Activated CD4-positive, alpha-beta T cell treated with anti-CD3 and anti-CD28 coated beads, Interleukin-2, amount 10 ng/mL, durations not matched to agents 7 days and 5 days (primary cell): ENCODE results near the gene CLEC2L. TPM values are rescaled to one million over a fixed set of nuclear protein-coding genes. Genes with fewer than 3 reads are reported as not detected.

Experiments used
- CTCF ChIA-PET: fragments of 350-600 bp; sonication (Branson Sonifier 250); formaldehyde crosslinking; loops from one replicate; lab custom pipeline; 2021; ENCODE audit warnings: antibody characterized with exemption; lab: Charles Lee
- POLR2A ChIA-PET: fragments of 350-600 bp; sonication (Branson Sonifier 250); formaldehyde crosslinking; loops from one replicate; lab custom pipeline; 2021; ENCODE audit warnings: antibody characterized with exemption; lab: Charles Lee
- DNase-seq: peaks from one replicate; pipeline ENCODE4 v3.0.0-alpha.2; 2020
- H3K27ac Mint-ChIP-seq: one replicate; pipeline ENCODE4 v1.8.0; 2021; ENCODE audit warnings: mild to moderate bottlenecking, moderate library complexity, mixed read lengths
- H3K27me3 Mint-ChIP-seq: one replicate; pipeline ENCODE4 v1.8.0; 2021; ENCODE audit warnings: mixed read lengths
- H3K36me3 Mint-ChIP-seq: one replicate; pipeline ENCODE4 v1.8.0; 2021; ENCODE audit warnings: low read depth, mixed read lengths
- H3K4me1 Mint-ChIP-seq: one replicate; pipeline ENCODE4 v1.8.0; 2021; ENCODE audit warnings: mixed read lengths
- H3K4me3 Mint-ChIP-seq: one replicate; pipeline ENCODE4 v1.8.0; 2021; ENCODE audit warnings: mild to moderate bottlenecking, moderate library complexity, mixed read lengths
- H3K9me3 Mint-ChIP-seq: one replicate; pipeline ENCODE4 v1.8.0; 2021; ENCODE audit warnings: mixed read lengths
- total RNA-seq, 2 experiments: library from RNA; stranded (reverse); gene quantifications; one replicate each; pipeline ENCODE4 v1.2.3, GENCODE V29; 2021

CLEC2L gene
- total RNA-seq, 2 experiments from 2014 or later: not detected

DNA sequence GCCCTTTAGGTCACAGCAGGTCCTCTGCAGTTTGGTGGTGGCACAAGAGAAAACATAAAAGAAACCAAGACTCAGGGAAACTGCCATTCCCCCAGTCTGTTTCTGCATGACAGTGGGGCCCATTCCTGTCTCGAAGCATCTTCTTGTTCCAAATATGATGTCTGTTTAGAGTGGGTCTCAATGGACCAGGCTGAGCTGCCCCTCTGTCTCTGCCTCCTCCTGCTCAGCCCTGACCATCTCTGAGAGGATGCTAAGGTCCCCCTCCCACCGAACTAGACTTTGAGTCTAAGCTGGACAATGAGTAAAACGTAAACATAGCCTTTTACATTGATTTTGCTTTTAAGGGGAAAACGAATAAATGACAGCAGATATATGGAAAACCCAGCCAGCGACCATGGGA is 40.4 kb downstream of the CLEC2L start:
- CTCF ChIA-PET: interaction anchor here (1.1 kb wide), 1 partner anchor 444 kb away, joined by 3 read pairs; no protein-coding TSS in a partner anchor
- peaks cover 3% of the 10 kb centered on the region for H3K9me3 Mint-ChIP-seq
- no peaks in the 10 kb centered on the region for H3K27me3 Mint-ChIP-seq
- peaks cover 5% of the 10 kb centered on the region for H3K36me3 Mint-ChIP-seq
- H3K4me1 Mint-ChIP-seq: peaks cover 16% of the 10 kb centered on the region
- H3K4me3 Mint-ChIP-seq: no peak overlapping the region
- POLR2A ChIA-PET: no interaction called here
- no peak overlapping the region for H3K27ac Mint-ChIP-seq
- no peak for DNase-seq

DNA sequence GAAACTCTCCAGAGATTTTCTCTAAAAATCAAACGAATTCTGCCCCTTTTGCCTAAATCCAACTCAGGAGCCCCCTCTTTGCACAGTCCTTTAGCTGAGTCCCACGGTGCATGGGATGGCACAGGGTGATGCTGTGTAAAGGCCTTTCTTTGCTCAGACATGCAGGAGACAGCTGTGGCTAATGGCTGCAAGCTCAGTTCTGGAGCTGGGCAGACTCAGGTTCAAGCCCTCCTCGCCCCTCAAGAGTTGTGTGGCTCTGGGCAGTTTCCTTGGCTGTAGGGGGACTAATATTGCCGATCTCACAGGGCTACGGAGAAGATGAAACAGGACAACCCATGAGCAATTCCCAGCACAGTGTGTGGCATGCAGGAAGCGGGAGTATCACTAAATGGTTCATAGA is 42.6 kb downstream of the CLEC2L start:
- no peak overlapping the region for H3K4me3 Mint-ChIP-seq
- no peak for DNase-seq
- ChIA-PET POLR2A (no interaction called here), CTCF (no interaction called here)
- H3K4me1 Mint-ChIP-seq: peaks cover 16% of the 10 kb centered on the region
- peaks cover 3% of the 10 kb centered on the region for H3K36me3 Mint-ChIP-seq
- no peaks in the 10 kb centered on the region for H3K27me3 Mint-ChIP-seq
- H3K9me3 Mint-ChIP-seq: no peaks in the 10 kb centered on the region
- no peak overlapping the region for H3K27ac Mint-ChIP-seq

DNA sequence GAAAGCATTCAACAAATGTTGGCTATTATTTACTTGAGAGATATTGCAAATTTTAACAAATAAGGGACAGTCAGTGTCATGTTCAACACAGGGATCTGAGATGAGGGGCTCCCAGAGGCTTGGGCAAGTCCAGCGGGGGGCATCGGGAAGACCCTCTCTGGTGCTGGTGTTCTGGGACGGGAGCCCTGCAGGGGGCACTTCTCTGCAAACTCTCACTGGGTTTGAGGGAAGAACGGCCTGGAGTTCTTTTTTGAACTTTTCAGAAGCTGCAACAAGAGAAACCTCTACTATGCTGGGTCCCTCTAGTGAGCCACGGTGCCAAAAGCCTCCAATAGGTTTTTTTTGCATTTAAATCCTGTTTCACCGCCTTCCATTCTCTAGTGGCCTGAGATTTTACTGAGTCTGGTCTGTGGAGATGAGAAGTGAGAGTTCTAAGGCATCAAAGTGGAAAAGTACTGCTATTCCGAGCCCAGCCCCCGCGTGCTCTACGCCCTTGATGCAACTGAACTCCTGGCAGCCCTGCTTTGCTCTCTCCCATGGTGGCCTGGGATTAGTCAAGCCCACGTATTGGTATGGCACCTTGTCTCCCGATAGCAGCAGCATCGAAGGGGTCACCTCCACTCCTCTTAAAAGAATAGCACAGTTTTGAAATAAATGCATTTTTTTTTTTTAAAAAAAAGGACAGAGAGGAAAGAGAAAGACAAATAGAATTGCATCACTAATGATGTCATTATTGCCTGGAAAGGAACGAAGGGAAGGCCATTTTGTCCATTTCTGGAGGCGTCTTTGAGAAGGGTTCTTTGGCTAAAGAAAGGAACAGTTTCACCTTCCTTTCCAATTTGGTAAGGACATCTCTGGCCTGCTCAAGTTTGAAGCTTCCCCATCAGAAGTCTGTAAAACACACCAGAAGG is 43.5 kb downstream of the CLEC2L start:
- Mint-ChIP-seq H3K27me3 (no peaks in the 10 kb centered on the region), H3K27ac (no peak overlapping the region), H3K4me3 (no peak overlapping the region), H3K36me3 (peaks cover 3% of the 10 kb centered on the region), H3K9me3 (no peaks in the 10 kb centered on the region), H3K4me1 (peaks cover 16% of the 10 kb centered on the region)
- no peak for DNase-seq
- CTCF ChIA-PET: interaction anchor here (0.7 kb wide), 1 partner anchor 27 kb away, joined by 3 read pairs; no protein-coding TSS in a partner anchor
- POLR2A ChIA-PET: no interaction called here

DNA sequence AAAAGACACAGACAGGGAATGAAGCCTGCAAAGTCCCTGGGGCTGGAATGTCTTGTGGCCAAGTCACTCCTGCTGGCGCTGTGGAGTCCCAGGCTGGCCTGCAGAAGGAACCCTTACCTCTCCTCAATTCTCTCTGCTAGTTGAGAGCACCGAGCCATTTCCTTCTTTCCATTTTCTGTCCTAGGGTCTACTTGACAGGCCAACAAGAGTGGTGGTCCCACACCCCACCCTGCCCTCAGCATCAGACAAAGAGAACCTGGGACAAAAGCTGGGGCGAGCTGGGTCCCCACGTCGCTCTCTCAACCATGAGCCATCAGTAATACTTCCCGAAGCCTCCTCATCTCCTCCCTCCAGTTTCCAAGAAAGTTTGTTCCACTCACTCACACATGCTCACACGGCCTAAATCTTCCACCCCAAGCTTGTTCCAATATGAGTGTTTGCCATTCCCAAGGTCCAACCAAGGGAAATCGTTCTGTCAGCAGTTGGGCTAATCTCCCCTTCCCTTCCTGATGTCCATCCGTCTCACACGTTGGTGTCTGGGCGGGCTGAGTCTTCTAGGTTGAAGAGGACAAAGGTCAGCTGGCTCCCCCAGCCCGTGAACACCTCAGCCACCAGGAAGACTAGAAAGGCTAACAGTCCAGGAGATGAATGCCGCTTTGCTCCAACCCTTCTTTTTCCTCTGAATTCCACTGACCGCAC is 44.3 kb downstream of the CLEC2L start:
- no peak for DNase-seq
- no peak overlapping the region for H3K27ac Mint-ChIP-seq
- H3K9me3 Mint-ChIP-seq: no peaks in the 10 kb centered on the region
- ChIA-PET POLR2A (no interaction called here), CTCF (interaction anchor here (0.7 to 1.0 kb wide), 2 partner anchors 10 to 26 kb away, joined by 3 to 4 read pairs; no protein-coding TSS in a partner anchor)
- peaks cover 16% of the 10 kb centered on the region for H3K4me1 Mint-ChIP-seq
- H3K27me3 Mint-ChIP-seq: no peaks in the 10 kb centered on the region
- peaks cover 3% of the 10 kb centered on the region for H3K36me3 Mint-ChIP-seq
- H3K4me3 Mint-ChIP-seq: no peak overlapping the region

DNA sequence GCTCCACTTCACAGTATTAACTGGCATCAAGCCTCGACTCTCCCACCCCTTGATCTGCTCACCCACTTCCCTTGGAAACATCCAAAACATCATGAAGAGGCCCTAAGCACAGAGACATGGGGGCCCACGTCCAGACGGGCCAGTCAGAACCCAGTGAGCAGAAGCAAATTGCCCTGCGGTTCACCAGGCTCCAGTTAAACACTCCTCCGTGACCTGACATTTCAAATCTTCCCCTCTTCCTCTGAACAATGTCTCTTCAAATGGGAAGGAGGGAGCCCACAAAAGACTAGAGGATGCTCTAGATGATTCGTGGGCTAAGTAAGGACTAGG is 44.8 kb downstream of the CLEC2L start:
- POLR2A ChIA-PET: no interaction called here

DNA sequence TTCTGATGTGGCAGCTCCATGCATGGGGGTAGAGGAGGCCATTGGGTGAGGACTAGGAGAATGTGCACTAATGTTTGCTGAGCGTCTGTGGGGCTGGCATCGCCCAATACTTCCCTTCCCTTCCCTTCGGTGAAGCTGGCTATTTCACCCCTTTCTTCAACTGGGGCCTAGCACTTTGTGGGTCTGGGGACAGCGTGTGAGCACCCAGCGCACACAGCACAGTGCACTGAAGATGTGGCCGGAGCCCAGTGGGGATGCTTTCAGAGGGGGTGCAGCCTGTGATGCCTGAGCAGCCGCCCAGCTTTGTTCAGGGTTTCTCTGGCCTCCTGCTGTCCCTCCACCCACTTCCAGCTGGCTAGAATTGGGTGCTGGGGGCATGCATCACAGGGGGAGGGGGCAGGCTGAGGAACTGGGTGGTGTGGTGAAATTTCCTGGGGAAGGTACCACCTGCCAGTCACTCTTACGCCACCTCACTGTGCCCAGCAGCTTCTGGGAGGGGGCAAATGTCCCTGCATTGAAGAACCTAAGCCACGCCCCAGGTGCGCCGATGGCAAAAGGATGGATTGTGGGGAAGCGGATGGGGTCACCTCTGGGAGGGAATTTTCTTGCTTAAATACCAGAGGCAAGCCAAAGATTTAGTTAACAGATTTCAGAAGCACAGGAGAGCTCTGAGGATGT is 45.5 kb downstream of the CLEC2L start:
- Mint-ChIP-seq H3K27me3 (no peaks in the 10 kb centered on the region), H3K9me3 (no peaks in the 10 kb centered on the region), H3K27ac (no peak overlapping the region), H3K4me3 (no peak overlapping the region), H3K4me1 (peaks cover 14% of the 10 kb centered on the region), H3K36me3 (peaks cover 6% of the 10 kb centered on the region)
- CTCF ChIA-PET: interaction anchor here (0.7 to 1.0 kb wide), 2 partner anchors 11 to 695 kb away, joined by 4 to 5 read pairs; no protein-coding TSS in a partner anchor
- POLR2A ChIA-PET: no interaction called here
- no peak for DNase-seq

More for the DNA sequence above, 44.8 kb downstream of the CLEC2L start:
- Mint-ChIP-seq H3K4me1 (peaks cover 15% of the 10 kb centered on the region), H3K36me3 (peaks cover 3% of the 10 kb centered on the region), H3K4me3 (no peak overlapping the region), H3K27ac (no peak overlapping the region), H3K27me3 (no peaks in the 10 kb centered on the region), H3K9me3 (no peaks in the 10 kb centered on the region)
- CTCF ChIA-PET: interaction anchor here (1.0 kb wide), 1 partner anchor 10 kb away, joined by 4 read pairs; no protein-coding TSS in a partner anchor
- no peak for DNase-seq

DNA sequence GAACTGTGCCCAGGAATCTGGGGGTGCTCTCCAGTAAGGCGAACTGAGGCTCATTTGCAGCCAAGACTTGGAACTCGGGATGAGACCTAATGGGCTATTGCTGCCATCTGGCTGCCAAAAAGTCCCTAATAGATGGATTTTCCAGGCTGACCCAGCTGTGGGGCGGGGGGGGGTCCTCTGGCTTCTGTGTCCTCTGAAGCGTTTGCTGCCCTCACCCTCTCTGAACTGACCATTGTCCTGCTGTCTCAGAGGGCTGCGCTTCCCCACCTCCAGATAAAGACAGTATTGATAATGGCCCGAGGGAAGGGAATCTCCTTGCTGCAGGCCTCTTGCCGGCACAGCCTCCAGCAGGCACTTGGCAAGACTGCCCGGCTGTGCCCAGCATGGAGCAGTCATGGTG is 46.6 kb downstream of the CLEC2L start:
- H3K27me3 Mint-ChIP-seq: no peaks in the 10 kb centered on the region
- H3K27ac Mint-ChIP-seq: no peak overlapping the region
- no peak for DNase-seq
- H3K4me3 Mint-ChIP-seq: no peak overlapping the region
- peaks cover 9% of the 10 kb centered on the region for H3K36me3 Mint-ChIP-seq
- ChIA-PET POLR2A (no interaction called here), CTCF (no interaction called here)
- peaks cover 8% of the 10 kb centered on the region for H3K4me1 Mint-ChIP-seq
- no peaks in the 10 kb centered on the region for H3K9me3 Mint-ChIP-seq

DNA sequence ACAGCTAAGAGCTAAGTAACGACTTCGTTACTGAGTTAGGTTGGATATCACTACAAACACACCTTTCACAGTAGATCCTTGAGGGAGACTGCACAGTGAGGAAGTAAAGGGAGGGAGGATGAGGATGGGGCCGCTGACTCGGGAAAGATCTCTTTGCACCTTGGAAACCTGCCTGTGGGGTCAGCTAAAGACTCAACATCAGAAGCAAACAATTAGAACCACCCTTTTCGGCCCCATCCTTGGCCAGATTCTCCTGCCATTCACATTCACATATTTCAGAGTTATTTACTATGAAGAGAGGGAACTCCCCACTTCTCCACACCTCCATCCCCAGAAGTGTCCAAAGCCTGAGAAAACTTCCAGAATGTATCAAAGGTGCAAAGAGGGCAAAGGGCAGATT is 47.1 kb downstream of the CLEC2L start:
- no peaks in the 10 kb centered on the region for H3K27me3 Mint-ChIP-seq
- ChIA-PET POLR2A (no interaction called here), CTCF (no interaction called here)
- no peak overlapping the region for H3K27ac Mint-ChIP-seq
- H3K9me3 Mint-ChIP-seq: no peaks in the 10 kb centered on the region
- peaks cover 9% of the 10 kb centered on the region for H3K36me3 Mint-ChIP-seq
- DNase-seq: no peak
- H3K4me3 Mint-ChIP-seq: no peak overlapping the region
- H3K4me1 Mint-ChIP-seq: peaks cover 4% of the 10 kb centered on the region

DNA sequence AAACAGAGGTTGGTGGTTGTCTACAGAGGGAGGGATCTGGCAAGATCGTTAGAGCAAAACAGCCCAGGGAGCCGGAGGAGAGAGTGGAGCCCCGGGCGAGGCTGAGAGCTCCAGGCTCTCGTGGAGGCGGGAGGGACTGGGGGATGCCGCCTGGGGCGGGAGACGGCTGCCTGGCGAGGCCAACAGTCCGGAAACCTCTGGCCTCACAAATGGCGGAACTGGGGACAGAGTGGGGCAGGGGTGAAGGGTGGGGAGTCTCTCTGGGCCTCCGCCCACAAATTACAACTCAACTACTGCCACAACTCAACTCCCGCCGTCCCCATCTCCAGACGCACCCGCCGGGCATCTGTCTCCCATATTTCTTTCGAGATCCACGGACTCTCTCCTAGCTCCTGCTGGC is 47.7 kb downstream of the CLEC2L start:
- CTCF ChIA-PET: no interaction called here
- Mint-ChIP-seq H3K27me3 (no peaks in the 10 kb centered on the region), H3K9me3 (no peaks in the 10 kb centered on the region), H3K4me1 (peaks cover under 1% of the 10 kb centered on the region), H3K27ac (no peak overlapping the region), H3K36me3 (peaks cover 9% of the 10 kb centered on the region), H3K4me3 (no peak overlapping the region)
- POLR2A ChIA-PET: no interaction called here
- DNase-seq: no peak

DNA sequence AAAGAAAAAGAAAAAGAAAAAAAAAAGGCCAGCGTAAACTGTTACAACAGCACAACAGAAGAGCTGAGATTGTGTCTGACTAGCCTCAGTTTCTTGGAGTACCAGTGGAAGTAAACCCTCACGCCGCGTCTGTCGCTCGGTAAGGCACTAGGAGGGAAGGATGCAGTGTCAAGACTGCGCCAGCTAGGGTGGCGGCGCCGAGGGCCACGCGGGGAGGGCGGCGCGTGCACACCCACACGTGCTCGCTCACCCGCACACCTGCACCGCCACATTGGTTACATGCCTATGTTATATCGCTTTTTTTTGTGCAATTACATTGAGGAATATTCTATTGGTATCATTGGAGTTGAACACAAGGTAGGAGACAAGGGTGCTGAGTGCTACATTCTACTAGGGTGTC is 48.2 kb downstream of the CLEC2L start:
- CTCF ChIA-PET: no interaction called here
- no peaks in the 10 kb centered on the region for H3K27me3 Mint-ChIP-seq
- H3K9me3 Mint-ChIP-seq: no peaks in the 10 kb centered on the region
- POLR2A ChIA-PET: no interaction called here
- H3K4me1 Mint-ChIP-seq: no peaks in the 10 kb centered on the region
- H3K4me3 Mint-ChIP-seq: no peak overlapping the region
- DNase-seq: no peak
- peaks cover 9% of the 10 kb centered on the region for H3K36me3 Mint-ChIP-seq
- H3K27ac Mint-ChIP-seq: no peak overlapping the region

DNA sequence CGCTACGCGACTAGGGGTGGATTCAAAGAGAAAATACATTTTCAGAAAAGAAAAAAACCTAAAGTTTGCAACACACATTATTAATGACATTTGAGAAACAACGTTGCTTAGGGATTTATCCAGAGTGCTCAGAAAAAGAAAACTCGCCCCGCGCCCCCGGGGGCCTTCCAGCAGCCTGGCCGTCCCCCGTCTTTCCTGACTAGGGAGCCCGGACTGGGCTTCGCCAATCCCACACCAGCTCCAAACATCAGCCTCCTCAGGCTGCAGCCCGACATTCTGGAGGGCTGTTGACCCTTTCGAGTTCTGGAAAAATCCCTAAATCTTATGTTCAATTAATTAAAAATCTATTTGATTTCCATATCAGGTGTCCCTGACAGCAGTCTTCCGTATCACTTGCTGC is 48.6 kb downstream of the CLEC2L start:
- Mint-ChIP-seq H3K27ac (no peak overlapping the region), H3K4me1 (no peaks in the 10 kb centered on the region), H3K4me3 (no peak overlapping the region), H3K9me3 (no peaks in the 10 kb centered on the region), H3K27me3 (no peaks in the 10 kb centered on the region), H3K36me3 (peaks cover 9% of the 10 kb centered on the region)
- POLR2A ChIA-PET: no interaction called here
- CTCF ChIA-PET: interaction anchor here (0.8 kb wide), 1 partner anchor 432 kb away, joined by 3 read pairs; no protein-coding TSS in a partner anchor
- DNase-seq: no peak

DNA sequence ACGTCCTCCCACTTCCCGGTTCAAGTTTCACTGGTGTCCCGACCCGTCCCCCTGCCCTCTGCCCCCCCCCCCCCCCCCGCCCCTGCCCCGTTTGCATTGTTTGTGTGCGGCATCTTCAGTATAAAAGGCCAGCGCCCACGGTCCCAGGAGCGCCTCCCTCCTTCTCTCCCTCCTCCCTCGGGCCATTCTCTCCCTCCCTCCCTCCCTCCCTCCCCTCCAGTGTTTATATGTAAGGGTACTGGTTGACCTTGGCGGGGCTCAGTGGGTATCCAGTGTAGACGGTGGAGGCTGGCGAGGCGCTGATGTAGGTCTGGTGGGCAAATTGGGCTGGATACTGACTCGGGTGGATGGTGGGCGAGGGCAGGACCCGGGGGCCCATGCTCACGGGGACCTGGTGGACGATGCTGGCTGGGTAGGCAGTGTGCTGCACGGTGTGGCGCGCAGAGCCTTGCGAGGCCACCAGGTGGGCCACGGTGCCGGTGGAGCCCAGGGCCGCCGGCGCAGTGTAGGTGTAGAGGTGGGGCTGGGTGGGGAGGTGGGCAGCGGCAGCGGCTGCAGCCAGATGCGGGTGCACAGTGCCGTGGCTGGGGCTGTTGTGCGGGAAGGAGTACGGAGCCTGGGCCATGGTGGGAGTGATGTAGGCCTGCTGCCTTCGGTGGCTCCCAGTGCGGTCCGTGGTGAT is 49.4 kb downstream of the CLEC2L start:
- Mint-ChIP-seq H3K9me3 (no peaks in the 10 kb centered on the region), H3K36me3 (peaks cover 8% of the 10 kb centered on the region), H3K4me1 (no peaks in the 10 kb centered on the region), H3K27me3 (no peaks in the 10 kb centered on the region), H3K27ac (no peak overlapping the region), H3K4me3 (no peak overlapping the region)
- ChIA-PET POLR2A (no interaction called here), CTCF (interaction anchor here (0.8 kb wide), 1 partner anchor 431 kb away, joined by 3 read pairs; no protein-coding TSS in a partner anchor)
- no peak for DNase-seq
